HepG2 (cell line): Measurements from ENCODE around the gene PEAK3. TPM values are rescaled to one million over a fixed set of nuclear protein-coding genes. Genes with fewer than 3 reads are reported as not detected.

Source experiments
- ARHGAP35 ChIP-seq: sonication (generic); formaldehyde crosslinking; IDR thresholded peaks from 2 replicates; pipeline ENCODE4 v1.9.0; 2022; ENCODE audit warnings: mild to moderate bottlenecking, inconsistent platforms, moderate library complexity, missing genetic modification reagents, borderline replicate concordance
- CHD2 ChIP-seq: IDR thresholded peaks from 2 replicates; pipeline ENCODE4 v1.6.1; 2011; ENCODE audit warnings: low read depth, low read length, improper control_type of control experiment
- CREB1 ChIP-seq, 2 experiments: fragments of 450-650 bp in 1 of 2; IDR thresholded peaks; 2 replicates each; pipeline ENCODE4 v1.6.1; 2016 to 2017; ENCODE audit warnings: control low read depth in 1 of 2, mild to moderate bottlenecking in 1 of 2, missing compliant biosample characterization in 1 of 2, missing genetic modification characterization in 1 of 2
- NCOA1 ChIP-seq: sonication (generic); formaldehyde crosslinking; IDR thresholded peaks from 2 replicates; pipeline ENCODE4 v1.9.0; 2021; ENCODE audit warnings: missing genetic modification reagents
- YEATS4 ChIP-seq: sonication (generic); formaldehyde crosslinking; IDR thresholded peaks from 2 replicates; pipeline ENCODE4 v1.4.0; 2020; ENCODE audit warnings: missing genetic modification reagents, borderline replicate concordance
- ZBTB7B ChIP-seq: sonication (generic); formaldehyde crosslinking; IDR thresholded peaks from 2 replicates; pipeline ENCODE4 v1.4.0; 2020; ENCODE audit warnings: missing genetic modification reagents
- ZNF75D ChIP-seq: sonication (generic); formaldehyde crosslinking; IDR thresholded peaks from 2 replicates; pipeline ENCODE4 v1.8.1; 2023; ENCODE audit warnings: missing genetic modification reagents, mild to moderate bottlenecking, borderline replicate concordance
- polyA plus RNA-seq, 8 experiments: library from polyadenylated mRNA; depleted of rRNA in 3 of 8; stranded (reverse) in 7 of 8; unstranded in 1 of 8; fragments of >200 nt; fragmentation: Illumina TruSeq in 4 of 8; extraction: Trizol in 4 of 8; gene quantifications; 2 replicates each; pipeline versions ENCODE4 v1.2.1 to v1.2.3, GENCODE V29; 2011 to 2016; ENCODE audit warnings: low read depth in 4 of 8, missing spikeins in 1 of 8, mixed read lengths in 1 of 8; ENCODE audit not compliant: insufficient read depth in 1 of 8
- total RNA-seq, 5 experiments: library from RNA; depleted of rRNA; stranded (reverse); fragments of >200 nt; fragmentation: Illumina TruSeq; extraction: Trizol; gene quantifications; 2 replicates each; pipeline ENCODE4 v1.2.3, GENCODE V29; 2016; ENCODE audit warnings: low read depth in 1 of 5
- TF ChIP-seq, protein P1 (sequence below): sonication (generic); formaldehyde crosslinking; IDR thresholded peaks from 2 replicates; pipeline ENCODE4 v1.4.0; 2020; ENCODE audit warnings: missing genetic modification reagents
- TF ChIP-seq, protein P2 (sequence below): sonication (generic); formaldehyde crosslinking; IDR thresholded peaks from 2 replicates; pipeline ENCODE4 v1.4.0; 2020; ENCODE audit warnings: missing genetic modification reagents, borderline replicate concordance
- TF ChIP-seq, protein P3 (sequence below): sonication (generic); formaldehyde crosslinking; IDR thresholded peaks from 2 replicates; pipeline ENCODE4 v1.4.0; 2020; ENCODE audit warnings: missing genetic modification reagents
- TF ChIP-seq, protein P4 (sequence below): sonication (generic); formaldehyde crosslinking; IDR thresholded peaks from 2 replicates; pipeline ENCODE4 v1.5.0; 2020; ENCODE audit warnings: missing genetic modification reagents

The PEAK3 gene
- total and polyA plus RNA-seq, 2 of the 13 experiments (the other 11 are each of a cell fraction or from before 2014, with no cell fraction given), result not detected

DNA sequence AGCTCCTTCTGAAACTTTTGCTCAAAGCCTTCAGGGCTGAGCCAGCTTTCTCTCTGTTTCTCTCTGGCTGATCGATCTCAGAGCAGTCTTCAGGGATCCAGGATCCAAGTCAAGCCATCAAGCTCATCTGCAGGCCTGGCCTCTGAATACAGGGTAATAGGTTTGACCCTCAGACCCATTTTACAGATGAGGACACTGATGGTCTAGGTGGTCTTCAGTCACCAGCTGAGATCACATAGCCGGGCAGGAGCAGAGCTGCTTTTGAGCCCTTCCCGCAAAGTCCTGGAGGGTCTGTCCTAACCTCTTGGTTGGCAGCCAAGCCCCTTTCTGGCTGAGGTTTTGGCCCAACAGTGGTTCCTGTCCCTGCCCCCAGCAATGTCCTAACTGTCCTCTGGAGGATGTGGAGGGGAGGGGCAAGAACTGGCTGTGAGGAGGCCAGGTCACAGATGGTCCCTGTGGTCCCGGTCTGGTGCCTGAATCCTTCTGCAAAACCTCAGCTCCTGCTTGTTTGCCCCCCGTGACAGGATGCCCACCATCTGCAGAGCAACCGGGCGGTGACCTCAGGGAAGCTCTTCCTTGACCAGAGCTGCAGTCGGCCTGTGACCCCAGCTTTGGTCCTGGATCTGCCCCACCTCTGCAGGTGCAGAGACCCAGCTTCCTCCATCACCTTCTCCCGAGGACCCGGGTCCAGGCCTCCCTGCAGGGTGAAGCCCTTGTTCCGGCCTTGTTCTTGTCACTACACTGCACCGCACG lies 5.8 kb upstream of the PEAK3 start (continued):
- no peak for TF ChIP-seq CREB1 (IDR thresholded peaks at IDR 0.05)
- no peak for TF ChIP-seq CREB1 (CRISPR knock-in tag; IDR thresholded peaks at IDR 0.05)
- TF ChIP-seq ZNF75D (CRISPR knock-in tag), result no peak
- TF ChIP-seq NCOA1, result no peak
- TF ChIP-seq, protein P1, sequence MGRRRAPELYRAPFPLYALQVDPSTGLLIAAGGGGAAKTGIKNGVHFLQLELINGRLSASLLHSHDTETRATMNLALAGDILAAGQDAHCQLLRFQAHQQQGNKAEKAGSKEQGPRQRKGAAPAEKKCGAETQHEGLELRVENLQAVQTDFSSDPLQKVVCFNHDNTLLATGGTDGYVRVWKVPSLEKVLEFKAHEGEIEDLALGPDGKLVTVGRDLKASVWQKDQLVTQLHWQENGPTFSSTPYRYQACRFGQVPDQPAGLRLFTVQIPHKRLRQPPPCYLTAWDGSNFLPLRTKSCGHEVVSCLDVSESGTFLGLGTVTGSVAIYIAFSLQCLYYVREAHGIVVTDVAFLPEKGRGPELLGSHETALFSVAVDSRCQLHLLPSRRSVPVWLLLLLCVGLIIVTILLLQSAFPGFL (CRISPR knock-in tag), result no peak
- TF ChIP-seq, protein P2, sequence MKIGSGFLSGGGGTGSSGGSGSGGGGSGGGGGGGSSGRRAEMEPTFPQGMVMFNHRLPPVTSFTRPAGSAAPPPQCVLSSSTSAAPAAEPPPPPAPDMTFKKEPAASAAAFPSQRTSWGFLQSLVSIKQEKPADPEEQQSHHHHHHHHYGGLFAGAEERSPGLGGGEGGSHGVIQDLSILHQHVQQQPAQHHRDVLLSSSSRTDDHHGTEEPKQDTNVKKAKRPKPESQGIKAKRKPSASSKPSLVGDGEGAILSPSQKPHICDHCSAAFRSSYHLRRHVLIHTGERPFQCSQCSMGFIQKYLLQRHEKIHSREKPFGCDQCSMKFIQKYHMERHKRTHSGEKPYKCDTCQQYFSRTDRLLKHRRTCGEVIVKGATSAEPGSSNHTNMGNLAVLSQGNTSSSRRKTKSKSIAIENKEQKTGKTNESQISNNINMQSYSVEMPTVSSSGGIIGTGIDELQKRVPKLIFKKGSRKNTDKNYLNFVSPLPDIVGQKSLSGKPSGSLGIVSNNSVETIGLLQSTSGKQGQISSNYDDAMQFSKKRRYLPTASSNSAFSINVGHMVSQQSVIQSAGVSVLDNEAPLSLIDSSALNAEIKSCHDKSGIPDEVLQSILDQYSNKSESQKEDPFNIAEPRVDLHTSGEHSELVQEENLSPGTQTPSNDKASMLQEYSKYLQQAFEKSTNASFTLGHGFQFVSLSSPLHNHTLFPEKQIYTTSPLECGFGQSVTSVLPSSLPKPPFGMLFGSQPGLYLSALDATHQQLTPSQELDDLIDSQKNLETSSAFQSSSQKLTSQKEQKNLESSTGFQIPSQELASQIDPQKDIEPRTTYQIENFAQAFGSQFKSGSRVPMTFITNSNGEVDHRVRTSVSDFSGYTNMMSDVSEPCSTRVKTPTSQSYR (CRISPR knock-in tag), result no peak
- TF ChIP-seq, protein P3, sequence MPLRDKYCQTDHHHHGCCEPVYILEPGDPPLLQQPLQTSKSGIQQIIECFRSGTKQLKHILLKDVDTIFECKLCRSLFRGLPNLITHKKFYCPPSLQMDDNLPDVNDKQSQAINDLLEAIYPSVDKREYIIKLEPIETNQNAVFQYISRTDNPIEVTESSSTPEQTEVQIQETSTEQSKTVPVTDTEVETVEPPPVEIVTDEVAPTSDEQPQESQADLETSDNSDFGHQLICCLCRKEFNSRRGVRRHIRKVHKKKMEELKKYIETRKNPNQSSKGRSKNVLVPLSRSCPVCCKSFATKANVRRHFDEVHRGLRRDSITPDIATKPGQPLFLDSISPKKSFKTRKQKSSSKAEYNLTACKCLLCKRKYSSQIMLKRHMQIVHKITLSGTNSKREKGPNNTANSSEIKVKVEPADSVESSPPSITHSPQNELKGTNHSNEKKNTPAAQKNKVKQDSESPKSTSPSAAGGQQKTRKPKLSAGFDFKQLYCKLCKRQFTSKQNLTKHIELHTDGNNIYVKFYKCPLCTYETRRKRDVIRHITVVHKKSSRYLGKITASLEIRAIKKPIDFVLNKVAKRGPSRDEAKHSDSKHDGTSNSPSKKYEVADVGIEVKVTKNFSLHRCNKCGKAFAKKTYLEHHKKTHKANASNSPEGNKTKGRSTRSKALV (CRISPR knock-in tag), result no peak
- TF ChIP-seq ZBTB7B (CRISPR knock-in tag), result no peak
- TF ChIP-seq CHD2, result no peak
- no peak for TF ChIP-seq ARHGAP35 (CRISPR knock-in tag)
- TF ChIP-seq YEATS4 (CRISPR knock-in tag), result no peak
- TF ChIP-seq, protein P4, sequence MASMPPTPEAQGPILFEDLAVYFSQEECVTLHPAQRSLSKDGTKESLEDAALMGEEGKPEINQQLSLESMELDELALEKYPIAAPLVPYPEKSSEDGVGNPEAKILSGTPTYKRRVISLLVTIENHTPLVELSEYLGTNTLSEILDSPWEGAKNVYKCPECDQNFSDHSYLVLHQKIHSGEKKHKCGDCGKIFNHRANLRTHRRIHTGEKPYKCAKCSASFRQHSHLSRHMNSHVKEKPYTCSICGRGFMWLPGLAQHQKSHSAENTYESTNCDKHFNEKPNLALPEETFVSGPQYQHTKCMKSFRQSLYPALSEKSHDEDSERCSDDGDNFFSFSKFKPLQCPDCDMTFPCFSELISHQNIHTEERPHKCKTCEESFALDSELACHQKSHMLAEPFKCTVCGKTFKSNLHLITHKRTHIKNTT, result no peak
